ENCODE measurements around the gene NHERF1. TPM values are rescaled to one million over a fixed set of nuclear protein-coding genes. Genes with fewer than 3 reads are reported as not detected.

The NHERF1 gene
- polyA plus RNA-seq, 1 of the 3 experiments (the other 2 are of a cell fraction): 40.1 TPM

DNA sequence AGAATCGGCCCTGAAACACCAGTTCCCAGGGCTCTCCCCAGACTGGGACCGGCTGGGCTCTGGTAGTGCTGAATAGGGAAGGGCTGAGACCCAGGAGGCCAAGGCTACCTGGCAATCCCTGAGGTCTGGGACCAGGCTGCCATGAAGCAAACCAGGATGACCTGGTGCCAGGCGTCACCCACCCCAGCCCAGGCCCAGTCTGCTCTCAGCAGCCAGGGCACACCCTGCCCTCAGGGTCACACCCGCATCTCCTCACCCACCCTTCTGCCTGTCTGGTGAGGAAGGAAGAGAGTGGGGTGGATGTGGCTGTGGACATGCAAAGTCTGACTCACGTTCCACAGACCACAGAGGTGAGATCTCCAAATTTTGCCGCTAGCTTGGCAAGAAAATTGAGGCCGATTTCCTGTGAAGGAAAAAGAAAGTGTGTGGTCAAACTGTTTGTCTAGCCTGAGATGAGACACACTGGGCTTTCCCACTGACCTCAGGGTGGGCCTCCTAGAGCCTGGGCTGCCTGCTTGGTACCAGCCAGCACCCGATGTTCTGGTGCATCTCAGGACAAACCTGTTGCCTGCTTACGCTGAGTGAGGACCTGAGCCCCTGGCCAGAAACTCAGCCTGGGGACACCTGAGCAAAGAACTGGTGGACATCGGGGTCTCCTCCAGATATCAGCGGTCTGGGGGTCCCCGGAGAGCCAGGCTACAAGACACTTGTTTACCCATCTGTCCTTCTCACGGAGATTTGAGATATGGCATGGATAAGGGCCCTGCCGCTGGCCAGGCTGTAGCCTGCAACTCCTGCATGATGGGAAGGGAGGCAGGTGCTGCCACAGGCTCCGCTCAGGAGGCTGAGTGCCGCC, 17.7 kb upstream of the NHERF1 start:
- ChIA-PET CTCF (interaction anchor here (0.7 to 2.4 kb wide), 2 partner anchors 74 to 164 kb away, joined by 4 to 10 read pairs; no protein-coding TSS in a partner anchor), POLR2A (no interaction called here)
- Histone ChIP-seq H3K9me2 (no peaks in the 10 kb centered on the region), H3K79me2 (ENCODE audit: insufficient read depth) (no peaks in the 10 kb centered on the region), H3K4me3 (ENCODE audit: low read depth in 2 of 2, low read length in 1 of 2) (no peak overlapping the region), H3F3A (replicated peaks; ENCODE audit: insufficient read depth) (peaks cover 12% of the 10 kb centered on the region), H4K20me1 (ENCODE audit: insufficient read depth) (no peaks in the 10 kb centered on the region), H3K27me3 (ENCODE audit: insufficient read depth) (peaks cover 18% of the 10 kb centered on the region), H3K4me2 (no peak overlapping the region), H2AFZ (ENCODE audit: low read depth) (no peak overlapping the region), H3K27ac (ENCODE audit: low read depth in 2 of 2, low read length in 1 of 2) (no peak overlapping the region), H3K9ac (no peak overlapping the region), H3K9me3 (no peaks in the 10 kb centered on the region), H3K36me3 (replicated peaks in 1 of 2; ENCODE audit: control insufficient read depth in 1 of 2, insufficient read depth in 2 of 2, low read length in 1 of 2) (no peaks in the 10 kb centered on the region), H3K4me1 (ENCODE audit: control insufficient read depth in 1 of 2, insufficient read depth in 2 of 2, low read depth in 1 of 2, low read length in 1 of 2) (no peaks in the 10 kb centered on the region)
- 31% methylated on average over 15 of the region's 16 CpGs for WGBS (ENCODE audit: low lambda C conversion rate)
- no peak for DNase-seq
- no peak for TF ChIP-seq NFIC (IDR thresholded peaks at IDR 0.05; ENCODE audit: borderline replicate concordance)
- no peak for TF ChIP-seq GATA2 (CRISPR knock-in tag; IDR thresholded peaks at IDR 0.05)
- TF ChIP-seq SMC3 (IDR thresholded peaks at IDR 0.05; ENCODE audit: low read depth, low read length): no peak
- TF ChIP-seq MXI1 (IDR thresholded peaks at IDR 0.05; ENCODE audit: low read depth, low read length): no peak
- no peak for TF ChIP-seq TCF12 (IDR thresholded peaks at IDR 0.05)
- no peak for TF ChIP-seq MEF2A (IDR thresholded peaks at IDR 0.05; ENCODE audit: borderline replicate concordance, low read depth)
- TF ChIP-seq, protein P1, sequence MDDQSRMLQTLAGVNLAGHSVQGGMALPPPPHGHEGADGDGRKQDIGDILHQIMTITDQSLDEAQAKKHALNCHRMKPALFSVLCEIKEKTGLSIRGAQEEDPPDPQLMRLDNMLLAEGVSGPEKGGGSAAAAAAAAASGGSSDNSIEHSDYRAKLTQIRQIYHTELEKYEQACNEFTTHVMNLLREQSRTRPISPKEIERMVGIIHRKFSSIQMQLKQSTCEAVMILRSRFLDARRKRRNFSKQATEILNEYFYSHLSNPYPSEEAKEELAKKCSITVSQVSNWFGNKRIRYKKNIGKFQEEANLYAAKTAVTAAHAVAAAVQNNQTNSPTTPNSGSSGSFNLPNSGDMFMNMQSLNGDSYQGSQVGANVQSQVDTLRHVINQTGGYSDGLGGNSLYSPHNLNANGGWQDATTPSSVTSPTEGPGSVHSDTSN (IDR thresholded peaks at IDR 0.05): no peak
- TF ChIP-seq SIN3A (IDR thresholded peaks at IDR 0.05; ENCODE audit: borderline replicate concordance, low read depth, low read length): no peak
- TF ChIP-seq, protein P2, sequence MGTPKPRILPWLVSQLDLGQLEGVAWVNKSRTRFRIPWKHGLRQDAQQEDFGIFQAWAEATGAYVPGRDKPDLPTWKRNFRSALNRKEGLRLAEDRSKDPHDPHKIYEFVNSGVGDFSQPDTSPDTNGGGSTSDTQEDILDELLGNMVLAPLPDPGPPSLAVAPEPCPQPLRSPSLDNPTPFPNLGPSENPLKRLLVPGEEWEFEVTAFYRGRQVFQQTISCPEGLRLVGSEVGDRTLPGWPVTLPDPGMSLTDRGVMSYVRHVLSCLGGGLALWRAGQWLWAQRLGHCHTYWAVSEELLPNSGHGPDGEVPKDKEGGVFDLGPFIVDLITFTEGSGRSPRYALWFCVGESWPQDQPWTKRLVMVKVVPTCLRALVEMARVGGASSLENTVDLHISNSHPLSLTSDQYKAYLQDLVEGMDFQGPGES (IDR thresholded peaks at IDR 0.05; ENCODE audit: low read depth, low read length): no peak
- TF ChIP-seq, protein P3, sequence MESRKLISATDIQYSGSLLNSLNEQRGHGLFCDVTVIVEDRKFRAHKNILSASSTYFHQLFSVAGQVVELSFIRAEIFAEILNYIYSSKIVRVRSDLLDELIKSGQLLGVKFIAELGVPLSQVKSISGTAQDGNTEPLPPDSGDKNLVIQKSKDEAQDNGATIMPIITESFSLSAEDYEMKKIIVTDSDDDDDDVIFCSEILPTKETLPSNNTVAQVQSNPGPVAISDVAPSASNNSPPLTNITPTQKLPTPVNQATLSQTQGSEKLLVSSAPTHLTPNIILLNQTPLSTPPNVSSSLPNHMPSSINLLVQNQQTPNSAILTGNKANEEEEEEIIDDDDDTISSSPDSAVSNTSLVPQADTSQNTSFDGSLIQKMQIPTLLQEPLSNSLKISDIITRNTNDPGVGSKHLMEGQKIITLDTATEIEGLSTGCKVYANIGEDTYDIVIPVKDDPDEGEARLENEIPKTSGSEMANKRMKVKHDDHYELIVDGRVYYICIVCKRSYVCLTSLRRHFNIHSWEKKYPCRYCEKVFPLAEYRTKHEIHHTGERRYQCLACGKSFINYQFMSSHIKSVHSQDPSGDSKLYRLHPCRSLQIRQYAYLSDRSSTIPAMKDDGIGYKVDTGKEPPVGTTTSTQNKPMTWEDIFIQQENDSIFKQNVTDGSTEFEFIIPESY (IDR thresholded peaks at IDR 0.05; ENCODE audit: borderline replicate concordance, low read depth): no peak
- TF ChIP-seq YY1 (IDR thresholded peaks at IDR 0.05; ENCODE audit: low read depth): no peak
- no peak for TF ChIP-seq EP300 (IDR thresholded peaks at IDR 0.05; ENCODE audit: borderline replicate concordance in 1 of 2, low read depth in 1 of 2, low read length in 1 of 2)

DNA sequence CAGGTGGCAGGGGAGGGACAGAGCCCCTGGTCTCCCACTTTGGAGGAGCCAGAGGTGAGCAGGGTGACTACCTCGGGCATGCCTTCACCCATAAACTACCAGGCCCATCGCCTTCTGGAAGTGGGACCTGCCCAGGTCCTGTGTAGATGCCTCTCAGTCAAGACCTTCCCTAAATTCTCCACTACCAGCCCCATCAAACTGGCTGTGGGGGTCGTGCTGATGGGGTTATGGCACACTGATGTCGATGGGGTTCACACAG, 17.2 kb upstream of the NHERF1 start:
- peaks cover 24% of the 10 kb centered on the region for H3K27me3 ChIP-seq (ENCODE audit: insufficient read depth)
- no peak overlapping the region for H2AFZ ChIP-seq (ENCODE audit: low read depth)
- H3K9me2 ChIP-seq: no peaks in the 10 kb centered on the region
- H4K20me1 ChIP-seq (ENCODE audit: insufficient read depth): no peaks in the 10 kb centered on the region
- no peaks in the 10 kb centered on the region for H3K9me3 ChIP-seq
- H3K36me3 ChIP-seq (replicated peaks in 1 of 2; ENCODE audit: control insufficient read depth in 1 of 2, insufficient read depth in 2 of 2, low read length in 1 of 2): no peaks in the 10 kb centered on the region
- H3K79me2 ChIP-seq (ENCODE audit: insufficient read depth): no peaks in the 10 kb centered on the region
- no peak overlapping the region for H3K4me2 ChIP-seq
- H3K27ac ChIP-seq (ENCODE audit: low read depth in 2 of 2, low read length in 1 of 2): no peak overlapping the region
- no peak for DNase-seq
- ChIA-PET CTCF (interaction anchor here (0.7 to 1.3 kb wide), 2 partner anchors 165 kb away, joined by 4 read pairs; no protein-coding TSS in a partner anchor), POLR2A (no interaction called here)
- H3K4me1 ChIP-seq (ENCODE audit: control insufficient read depth in 1 of 2, insufficient read depth in 2 of 2, low read depth in 1 of 2, low read length in 1 of 2): no peaks in the 10 kb centered on the region
- H3K4me3 ChIP-seq (ENCODE audit: low read depth in 2 of 2, low read length in 1 of 2): no peak overlapping the region
- H3F3A ChIP-seq (replicated peaks; ENCODE audit: insufficient read depth): peaks cover 14% of the 10 kb centered on the region
- WGBS (ENCODE audit: low lambda C conversion rate): 18% methylated on average over 4 of the region's 4 CpGs
- H3K9ac ChIP-seq: no peak overlapping the region
- TF ChIP-seq, protein P1 (IDR thresholded peaks at IDR 0.05): no peak
- TF ChIP-seq RCOR1 (IDR thresholded peaks at IDR 0.05; ENCODE audit: low read length) (no peak), RXRA (IDR thresholded peaks at IDR 0.05; ENCODE audit: borderline replicate concordance, low read depth) (no peak), TCF12 (IDR thresholded peaks at IDR 0.05) (no peak), NFIC (IDR thresholded peaks at IDR 0.05; ENCODE audit: borderline replicate concordance) (no peak), EZH2phosphoT487 (IDR thresholded peaks at IDR 0.05; ENCODE audit: borderline replicate concordance, low read depth) (no peak), MXI1 (IDR thresholded peaks at IDR 0.05; ENCODE audit: low read depth, low read length) (no peak)
- TF ChIP-seq, protein P4, sequence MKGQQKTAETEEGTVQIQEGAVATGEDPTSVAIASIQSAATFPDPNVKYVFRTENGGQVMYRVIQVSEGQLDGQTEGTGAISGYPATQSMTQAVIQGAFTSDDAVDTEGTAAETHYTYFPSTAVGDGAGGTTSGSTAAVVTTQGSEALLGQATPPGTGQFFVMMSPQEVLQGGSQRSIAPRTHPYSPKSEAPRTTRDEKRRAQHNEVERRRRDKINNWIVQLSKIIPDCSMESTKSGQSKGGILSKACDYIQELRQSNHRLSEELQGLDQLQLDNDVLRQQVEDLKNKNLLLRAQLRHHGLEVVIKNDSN (IDR thresholded peaks at IDR 0.05; ENCODE audit: borderline replicate concordance, low read depth): no peak
- TF ChIP-seq, protein P5, sequence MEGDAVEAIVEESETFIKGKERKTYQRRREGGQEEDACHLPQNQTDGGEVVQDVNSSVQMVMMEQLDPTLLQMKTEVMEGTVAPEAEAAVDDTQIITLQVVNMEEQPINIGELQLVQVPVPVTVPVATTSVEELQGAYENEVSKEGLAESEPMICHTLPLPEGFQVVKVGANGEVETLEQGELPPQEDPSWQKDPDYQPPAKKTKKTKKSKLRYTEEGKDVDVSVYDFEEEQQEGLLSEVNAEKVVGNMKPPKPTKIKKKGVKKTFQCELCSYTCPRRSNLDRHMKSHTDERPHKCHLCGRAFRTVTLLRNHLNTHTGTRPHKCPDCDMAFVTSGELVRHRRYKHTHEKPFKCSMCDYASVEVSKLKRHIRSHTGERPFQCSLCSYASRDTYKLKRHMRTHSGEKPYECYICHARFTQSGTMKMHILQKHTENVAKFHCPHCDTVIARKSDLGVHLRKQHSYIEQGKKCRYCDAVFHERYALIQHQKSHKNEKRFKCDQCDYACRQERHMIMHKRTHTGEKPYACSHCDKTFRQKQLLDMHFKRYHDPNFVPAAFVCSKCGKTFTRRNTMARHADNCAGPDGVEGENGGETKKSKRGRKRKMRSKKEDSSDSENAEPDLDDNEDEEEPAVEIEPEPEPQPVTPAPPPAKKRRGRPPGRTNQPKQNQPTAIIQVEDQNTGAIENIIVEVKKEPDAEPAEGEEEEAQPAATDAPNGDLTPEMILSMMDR (IDR thresholded peaks at IDR 0.05): no peak
- TF ChIP-seq, protein P6, sequence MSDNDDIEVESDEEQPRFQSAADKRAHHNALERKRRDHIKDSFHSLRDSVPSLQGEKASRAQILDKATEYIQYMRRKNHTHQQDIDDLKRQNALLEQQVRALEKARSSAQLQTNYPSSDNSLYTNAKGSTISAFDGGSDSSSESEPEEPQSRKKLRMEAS (IDR thresholded peaks at IDR 0.05; ENCODE audit: low read depth): no peak

Data from SK-N-SH (cell line).